HepG2 (cell line): ENCODE data around the gene DCTN4. TPM values are rescaled to one million over a fixed set of nuclear protein-coding genes. Genes with fewer than 3 reads are reported as not detected.

Source experiments
- ATAC-seq: fragments of 200-7000 bp; cut with Tn5 transposase; 3 replicates; pipeline ENCODE4 v1.9.1; 2020; ENCODE audit warnings: mild to moderate bottlenecking, moderate library complexity
- BruUV-seq: library from RNA; stranded (reverse); fragments of 400-500 nt; replicated peaks from 2 replicates; lab custom pipeline; 2021; lab: Mats Ljungman, UMichigan
- CTCF ChIA-PET: fragments of 300-600 bp; formaldehyde crosslinking; extraction: SDS; loops from one replicate; lab custom pipeline; 2021; ENCODE audit warnings: low total read pairs, inconsistent platforms, low intra/inter-chr PET ratio; lab: Yijun Ruan, JAX
- POLR2A ChIA-PET: fragments of 350-600 bp; sonication (Branson Sonifier 250); formaldehyde crosslinking; loops from one replicate; lab custom pipeline; 2020; ENCODE audit warnings: antibody characterized with exemption, inconsistent platforms; lab: Yijun Ruan, JAX
- DNase-seq: peaks from one replicate; pipeline ENCODE4 v3.0.0-alpha.2; 2015; ENCODE audit warnings: low spot score
- FAIRE-seq: peaks from 3 replicates; lab custom pipeline; 2011; peaks lifted over from hg19 to GRCh38; lab: Jason Lieb, UNC
- H2AFZ ChIP-seq: one replicate; pipeline ENCODE4 v1.6.1; 2011; ENCODE audit warnings: low read length, inconsistent platforms
- H3K27ac ChIP-seq: fragments of 300-600 bp; 3 replicates; pipeline ENCODE4 v1.8.0; 2011; ENCODE audit warnings: mixed run types, mild to moderate bottlenecking, mixed read lengths, low read length, inconsistent platforms; ENCODE audit not compliant: insufficient read depth; ENCODE audit errors: extremely low read length
- H3K27me3 ChIP-seq, 2 experiments: fragments of 200-600 bp in 1 of 2; 2 replicates in 1 of 2; 3 replicates in 1 of 2; pipeline versions ENCODE4 v1.6.0 to v1.8.0; 2011; ENCODE audit warnings: low read length in 2 of 2, mild to moderate bottlenecking in 2 of 2, moderate library complexity in 2 of 2, inconsistent platforms in 1 of 2; ENCODE audit not compliant: insufficient read depth in 2 of 2, control insufficient read depth in 1 of 2
- H3K36me3 ChIP-seq, 2 experiments: fragments of 200-600 bp in 1 of 2; replicated peaks in 1 of 2; 2 replicates in 1 of 2; 3 replicates in 1 of 2; pipeline versions ENCODE4 v1.5.1 to v1.8.0; 2011; ENCODE audit warnings: low read length in 2 of 2, inconsistent platforms in 1 of 2; ENCODE audit not compliant: insufficient read depth in 2 of 2, control insufficient read depth in 1 of 2
- H3K4me1 ChIP-seq: 2 replicates; pipeline ENCODE4 v1.5.1; 2012; ENCODE audit warnings: low read length, inconsistent platforms; ENCODE audit not compliant: insufficient read depth
- H3K4me2 ChIP-seq: 2 replicates; pipeline ENCODE4 v1.6.0; 2011; ENCODE audit warnings: low read depth, low read length, inconsistent platforms
- H3K4me3 ChIP-seq, 3 experiments: fragments of 200-600 bp in 1 of 3; sonication (generic), shearing (Covaris generic) in 1 of 3; replicated peaks in 1 of 3; 2 replicates each; pipeline ENCODE4 v1.5.1; 2011 to 2016; ENCODE audit warnings: low read length in 3 of 3, inconsistent platforms in 2 of 3, low read depth in 2 of 3, mild to moderate bottlenecking in 2 of 3, control low read depth in 1 of 3, mixed read lengths in 1 of 3; ENCODE audit not compliant: insufficient read depth in 1 of 3
- H3K79me2 ChIP-seq: one replicate; pipeline ENCODE4 v1.6.1; 2011; ENCODE audit warnings: low read length, inconsistent platforms; ENCODE audit not compliant: insufficient read depth
- H3K9ac ChIP-seq: 2 replicates; pipeline ENCODE4 v1.6.0; 2011; ENCODE audit warnings: mild to moderate bottlenecking, low read depth, low read length, inconsistent platforms; ENCODE audit not compliant: insufficient read depth
- H3K9me3 ChIP-seq: 2 replicates; pipeline ENCODE4 v1.5.1; 2012; ENCODE audit warnings: mild to moderate bottlenecking, low read length
- H4K20me1 ChIP-seq: 2 replicates; pipeline ENCODE4 v1.6.0; 2011; ENCODE audit warnings: inconsistent platforms, mild to moderate bottlenecking, low read length, moderate library complexity; ENCODE audit not compliant: insufficient read depth
- PBX2 ChIP-seq: IDR thresholded peaks from 2 replicates; pipeline ENCODE4 v1.6.1; 2016; ENCODE audit warnings: control low read depth
- REPIN1 ChIP-seq: sonication (generic); formaldehyde crosslinking; IDR thresholded peaks from 2 replicates; pipeline ENCODE4 v1.8.0; 2022; ENCODE audit warnings: missing genetic modification reagents, low read depth, mild to moderate bottlenecking, borderline replicate concordance
- TGIF2 ChIP-seq: IDR thresholded peaks from 2 replicates; pipeline ENCODE4 v1.6.1; 2016; ENCODE audit warnings: control low read depth, missing compliant biosample characterization
- ZNF12 ChIP-seq: sonication (generic); formaldehyde crosslinking; IDR thresholded peaks from 2 replicates; pipeline ENCODE4 v1.5.0; 2020; ENCODE audit warnings: missing genetic modification reagents
- ZNF275 ChIP-seq: sonication (generic); formaldehyde crosslinking; IDR thresholded peaks from 2 replicates; pipeline ENCODE4 v1.8.0; 2022; ENCODE audit warnings: missing genetic modification reagents, mild to moderate bottlenecking, inconsistent platforms, borderline replicate concordance
- WGBS: methylation state at CpG from one replicate; pipeline ENCODE4 v1.1.6; 2017; ENCODE audit warnings: low lambda C conversion rate; 5-methylcytosine and 5-hydroxymethylcytosine counted together
- in situ Hi-C: cut with HindIII; loops from 2 replicates; pipeline ENCODE4 v1.10.0; 2017; ENCODE audit warnings: low pct_unique_long_range_greater_than_20kb; ENCODE audit not compliant: extremely low pct_ligation_motif_present
- intact Hi-C: fragments of 100-400 bp; cut with micrococcal nuclease; formaldehyde crosslinking; loops from one replicate; pipeline ENCODE4 v1.10.0; 2022; ENCODE audit not compliant: unreplicated experiment
- polyA plus RNA-seq, 8 experiments: library from polyadenylated mRNA; depleted of rRNA in 3 of 8; stranded (reverse) in 7 of 8; unstranded in 1 of 8; fragments of >200 nt; fragmentation: Illumina TruSeq in 4 of 8; extraction: Trizol in 4 of 8; gene quantifications; 2 replicates each; pipeline versions ENCODE4 v1.2.1 to v1.2.3, GENCODE V29; 2011 to 2016; ENCODE audit warnings: low read depth in 4 of 8, missing spikeins in 1 of 8, mixed read lengths in 1 of 8; ENCODE audit not compliant: insufficient read depth in 1 of 8
- total RNA-seq, 5 experiments: library from RNA; depleted of rRNA; stranded (reverse); fragments of >200 nt; fragmentation: Illumina TruSeq; extraction: Trizol; gene quantifications; 2 replicates each; pipeline ENCODE4 v1.2.3, GENCODE V29; 2016; ENCODE audit warnings: low read depth in 1 of 5

Gene DCTN4
- total and polyA plus RNA-seq, 2 of the 13 experiments (the other 11 are each of a cell fraction or from before 2014, with no cell fraction given) = 24.1 to 26.9 TPM

GRCh38 chr5:150758531-150759333 lies at the start of gene DCTN4 (continued):
- TF ChIP-seq PBX2 (CRISPR knock-in tag) = peak; percentile 96
- peak; percentile 78; the same call in 1 of the 2 replicates for TF ChIP-seq ZNF275 (CRISPR knock-in tag)
- peak; percentile 27; the same call in 1 of the 2 replicates for TF ChIP-seq REPIN1 (CRISPR knock-in tag)

- H3K9me3 ChIP-seq = no peaks in the 10 kb centered on the region
- H4K20me1 ChIP-seq = no peaks in the 10 kb centered on the region
- no peak overlapping the region for H3K9ac ChIP-seq
- ATAC-seq = no peak
- peaks cover 14% of the 10 kb centered on the region for H3K4me1 ChIP-seq
- no peak overlapping the region for H3K4me3 ChIP-seq
- TF ChIP-seq ZNF12 = peak; percentile 77
- no peak for TF ChIP-seq TGIF2 (CRISPR knock-in tag)
- TF ChIP-seq, all 625 proteins: peak for 1
- no peak overlapping the region for H3K4me2 ChIP-seq
- WGBS = 55% methylated on average over 6 of the region's 6 CpGs
- H2AFZ ChIP-seq = no peak overlapping the region
- no peaks in the 10 kb centered on the region for H3K36me3 ChIP-seq
- ChIA-PET POLR2A (no interaction called here), CTCF (no interaction called here)
- DNase-seq = no peak
- no TSS peak for BruUV-seq
- H3K79me2 ChIP-seq = no peaks in the 10 kb centered on the region
- no peak for FAIRE-seq
- no peak overlapping the region for H3K27ac ChIP-seq
- in situ Hi-C loops = loop anchor here (5.0 kb wide), 1 partner anchor 43 kb away; the partner anchor contains the start of gene IRGM
- intact Hi-C loops = loop anchor here (5.0 kb wide), 1 partner anchor 183 kb away; no protein-coding TSS in a partner anchor
- no peaks in the 10 kb centered on the region; a peak in 2 of 5 replicates for H3K27me3 ChIP-seq
Observed at GRCh38 chr5:150804388-150804787, 45.6 kb upstream of the DCTN4 start.
